Mesodermal cell (in vitro differentiated cells): Measurements from ENCODE around the gene PLEK2. TPM values are rescaled to one million over a fixed set of nuclear protein-coding genes. Genes with fewer than 3 reads are reported as not detected.
"Not testable (repeated sequence)": the region's sequence is repeated elsewhere in the genome, so short reads cannot be mapped to it uniquely, and the experiment has no call there.

Experiments
- H3K27ac ChIP-seq: 2 replicates; pipeline ENCODE4 v1.7.0; 2013; ENCODE audit warnings: mild to moderate bottlenecking, low read depth, low read length, moderate library complexity; ENCODE audit not compliant: severe bottlenecking
- H3K36me3 ChIP-seq: 2 replicates; pipeline ENCODE4 v1.7.1; 2013; ENCODE audit warnings: mild to moderate bottlenecking, low read length, moderate library complexity; ENCODE audit not compliant: control insufficient read depth, insufficient read depth
- H3K4me1 ChIP-seq: one replicate; pipeline ENCODE4 v1.7.1; 2013; ENCODE audit warnings: mild to moderate bottlenecking, low read length; ENCODE audit not compliant: insufficient read depth, control insufficient read depth, poor library complexity, severe bottlenecking
- H3K4me3 ChIP-seq: 2 replicates; pipeline ENCODE4 v1.7.0; 2013; ENCODE audit warnings: low read length, control low read depth, mild to moderate bottlenecking; ENCODE audit not compliant: insufficient read depth, poor library complexity, severe bottlenecking; ENCODE audit errors: extremely low read depth
- H3K9me3 ChIP-seq: 2 replicates; pipeline ENCODE4 v1.7.1; 2013; ENCODE audit warnings: mild to moderate bottlenecking, low read length, moderate library complexity; ENCODE audit not compliant: control insufficient read depth
- WGBS, 2 experiments: methylation state at CpG; one replicate each; pipeline ENCODE4 v1.1.5; 2013; ENCODE audit warnings: missing lambda C conversion rate in 2 of 2; ENCODE audit not compliant: insufficient coverage in 2 of 2; 5-methylcytosine and 5-hydroxymethylcytosine counted together
- polyA plus RNA-seq, 2 experiments: library from polyadenylated mRNA; stranded (reverse); fragments of 50-300 nt; gene quantifications; one replicate each; pipeline ENCODE4 v1.2.3, GENCODE V29; 2013

The PLEK2 gene, protein sequence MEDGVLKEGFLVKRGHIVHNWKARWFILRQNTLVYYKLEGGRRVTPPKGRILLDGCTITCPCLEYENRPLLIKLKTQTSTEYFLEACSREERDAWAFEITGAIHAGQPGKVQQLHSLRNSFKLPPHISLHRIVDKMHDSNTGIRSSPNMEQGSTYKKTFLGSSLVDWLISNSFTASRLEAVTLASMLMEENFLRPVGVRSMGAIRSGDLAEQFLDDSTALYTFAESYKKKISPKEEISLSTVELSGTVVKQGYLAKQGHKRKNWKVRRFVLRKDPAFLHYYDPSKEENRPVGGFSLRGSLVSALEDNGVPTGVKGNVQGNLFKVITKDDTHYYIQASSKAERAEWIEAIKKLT
- 4.3 TPM for polyA plus RNA-seq (2013, experiment 1 of 2)
- polyA plus RNA-seq (2013, experiment 2 of 2), result 2.8 TPM

DNA sequence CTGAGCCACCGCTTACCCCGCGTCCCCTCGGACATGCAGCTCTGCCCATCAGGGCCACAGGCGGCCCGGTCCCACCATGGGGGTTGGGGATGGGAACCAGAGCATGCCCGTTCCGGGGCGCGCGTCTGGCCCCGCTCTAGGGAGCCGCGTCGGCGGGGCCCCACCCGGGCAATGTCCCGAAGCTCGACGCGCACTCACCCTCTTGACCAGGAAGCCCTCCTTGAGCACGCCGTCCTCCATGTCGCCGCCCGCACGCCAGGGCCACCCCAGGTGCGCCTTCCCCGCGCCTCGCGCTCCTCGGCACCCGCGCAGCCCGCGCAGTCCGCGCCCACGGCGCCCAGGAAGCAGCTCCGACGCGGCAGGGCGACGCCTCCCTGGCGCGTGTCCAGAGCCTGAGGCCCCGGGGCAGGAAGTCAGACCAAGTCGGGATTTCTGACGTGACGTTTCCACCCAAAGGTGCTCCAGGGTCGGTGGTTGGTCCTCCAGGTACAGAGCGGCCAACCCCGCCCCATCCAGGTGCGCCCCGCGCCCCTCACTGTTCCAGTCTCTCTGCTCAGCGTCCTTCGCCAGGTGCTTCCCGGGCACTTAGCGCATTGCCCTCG is at the start of gene PLEK2:
PLEK2 (minus strand) TSS at position 346 of the 602 bp plus-strand sequence; CDS start at position 240, 106 bp downstream.
- Histone ChIP-seq H3K36me3 (no peaks in the 10 kb centered on the region), H3K9me3 (no peaks in the 10 kb centered on the region), H3K27ac (no peak within 1 kb of the TSS), H3K4me1 (peaks cover 40% of the 10 kb centered on the region), H3K4me3 (no peak within 1 kb of the TSS)
- WGBS, 2 experiments, result 93 to 97% methylated on average over 49 to 63 of the region's 63 CpGs

DNA sequence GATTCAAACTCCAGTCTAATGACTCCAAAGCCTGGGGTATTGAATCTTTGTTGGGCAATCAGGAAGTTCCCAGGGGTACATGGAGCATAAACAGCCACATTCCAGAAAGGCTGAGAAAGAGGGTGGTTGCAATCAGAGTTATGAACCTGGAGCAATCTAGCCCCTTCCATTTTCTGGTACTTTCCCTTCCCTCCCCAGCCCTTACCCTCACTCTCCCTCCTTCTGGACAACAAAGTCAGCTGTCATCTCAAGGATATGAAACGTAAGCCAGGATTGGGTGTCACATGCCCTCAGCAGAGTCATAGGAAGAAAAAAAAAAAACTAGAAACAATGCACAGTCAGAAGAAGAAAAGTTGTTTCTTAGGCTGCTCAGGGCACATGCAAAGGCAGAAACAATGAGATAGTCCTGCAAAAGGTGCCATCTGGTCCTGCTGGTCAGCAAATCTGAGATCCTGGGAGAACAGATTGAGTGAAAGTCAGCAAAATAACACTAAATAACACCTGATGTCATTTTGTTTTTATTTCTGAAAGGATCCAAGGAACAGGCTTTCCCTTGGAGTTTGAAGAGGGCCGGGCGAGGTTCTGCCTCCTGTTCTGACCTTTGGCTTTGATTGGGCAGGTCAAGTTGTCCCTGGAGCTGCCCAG is 49.5 kb upstream of the PLEK2 start:
- H3K4me1 ChIP-seq, result no peaks in the 10 kb centered on the region
- H3K36me3 ChIP-seq, result no peaks in the 10 kb centered on the region
- H3K27ac ChIP-seq, result no peak overlapping the region
- no peak overlapping the region for H3K4me3 ChIP-seq
- WGBS, 2 experiments, result 84 to 100% methylated on average over 2 of the region's 3 CpGs
- H3K9me3 ChIP-seq, result no peaks in the 10 kb centered on the region

DNA sequence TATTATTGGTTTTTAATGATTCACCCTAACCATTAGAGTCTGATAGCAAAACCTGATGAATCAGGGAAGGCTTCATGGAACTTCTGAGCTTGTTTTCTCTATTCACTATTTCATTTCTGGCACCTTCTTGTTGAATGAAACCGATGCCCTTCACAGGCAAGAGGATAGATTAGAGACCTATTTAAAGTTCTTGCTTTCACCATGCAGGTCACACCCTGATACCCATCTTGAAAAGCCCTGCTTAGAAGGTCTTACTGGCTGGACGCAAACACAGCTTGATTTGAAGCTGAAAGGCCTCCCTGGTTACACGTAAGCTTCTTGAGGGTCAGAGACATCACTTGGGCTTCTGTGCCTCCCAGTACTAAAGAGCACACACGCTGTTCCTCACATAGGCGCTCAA is 47.4 kb upstream of the PLEK2 start:
- H3K4me1 ChIP-seq, result no peaks in the 10 kb centered on the region
- no peak overlapping the region for H3K27ac ChIP-seq
- no peaks in the 10 kb centered on the region for H3K36me3 ChIP-seq
- H3K9me3 ChIP-seq, result no peaks in the 10 kb centered on the region
- no peak overlapping the region for H3K4me3 ChIP-seq
- WGBS, 2 experiments, result 95 to 96% methylated on average over 4 to 5 of the region's 5 CpGs

DNA sequence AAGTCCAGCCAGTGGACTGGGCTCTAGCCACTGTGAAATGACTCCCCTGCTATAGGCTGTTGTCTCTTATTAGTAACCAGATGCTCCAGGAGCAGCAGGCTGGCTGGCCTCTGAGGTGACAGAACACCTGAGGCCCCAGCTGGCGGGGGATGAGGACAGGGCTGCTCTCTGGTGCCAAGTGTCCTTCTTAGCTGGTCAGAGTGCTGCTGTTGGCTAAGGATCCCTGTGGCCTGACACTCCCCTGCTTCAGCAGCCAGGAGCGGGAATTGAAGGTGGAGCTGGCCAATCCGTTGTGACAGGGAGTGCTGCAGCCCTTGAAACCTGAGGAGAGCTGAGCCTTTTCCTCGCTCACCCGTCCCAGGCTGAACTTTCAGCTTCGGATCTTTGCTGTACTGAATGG is 45.8 kb upstream of the PLEK2 start:
- WGBS, 2 experiments, result 28 to 32% methylated on average over 6 of the region's 6 CpGs
- Histone ChIP-seq H3K36me3 (no peaks in the 10 kb centered on the region), H3K4me1 (no peaks in the 10 kb centered on the region)

DNA sequence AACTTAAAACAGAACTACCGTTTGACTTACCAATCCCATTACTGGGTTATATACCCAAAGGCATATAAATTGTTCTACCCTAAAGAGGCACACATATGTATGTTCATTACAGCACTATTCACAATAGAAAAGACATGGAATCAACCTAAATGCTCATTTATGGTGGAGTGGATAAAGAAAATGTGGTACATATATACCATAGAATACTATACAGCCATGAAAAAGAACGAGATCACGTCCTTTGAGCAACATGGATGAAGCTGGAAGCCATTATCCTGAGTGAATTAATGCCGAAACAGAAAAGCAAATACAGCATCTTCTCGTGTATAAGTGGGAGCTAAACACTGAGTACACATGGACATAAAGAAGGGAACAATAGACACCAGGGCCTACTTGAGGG is 44.8 kb upstream of the PLEK2 start:
- no peak overlapping the region for H3K4me3 ChIP-seq
- no peaks in the 10 kb centered on the region for H3K9me3 ChIP-seq
- no peaks in the 10 kb centered on the region for H3K4me1 ChIP-seq
- H3K27ac ChIP-seq, result no peak overlapping the region
- WGBS, 2 experiments, result 89 to 96% methylated on average over 3 to 4 of the region's 5 CpGs
- no peaks in the 10 kb centered on the region for H3K36me3 ChIP-seq

More for the DNA sequence above, 45.8 kb upstream of the PLEK2 start:
- Histone ChIP-seq H3K4me3 (no peak overlapping the region), H3K27ac (no peak overlapping the region), H3K9me3 (no peaks in the 10 kb centered on the region)

DNA sequence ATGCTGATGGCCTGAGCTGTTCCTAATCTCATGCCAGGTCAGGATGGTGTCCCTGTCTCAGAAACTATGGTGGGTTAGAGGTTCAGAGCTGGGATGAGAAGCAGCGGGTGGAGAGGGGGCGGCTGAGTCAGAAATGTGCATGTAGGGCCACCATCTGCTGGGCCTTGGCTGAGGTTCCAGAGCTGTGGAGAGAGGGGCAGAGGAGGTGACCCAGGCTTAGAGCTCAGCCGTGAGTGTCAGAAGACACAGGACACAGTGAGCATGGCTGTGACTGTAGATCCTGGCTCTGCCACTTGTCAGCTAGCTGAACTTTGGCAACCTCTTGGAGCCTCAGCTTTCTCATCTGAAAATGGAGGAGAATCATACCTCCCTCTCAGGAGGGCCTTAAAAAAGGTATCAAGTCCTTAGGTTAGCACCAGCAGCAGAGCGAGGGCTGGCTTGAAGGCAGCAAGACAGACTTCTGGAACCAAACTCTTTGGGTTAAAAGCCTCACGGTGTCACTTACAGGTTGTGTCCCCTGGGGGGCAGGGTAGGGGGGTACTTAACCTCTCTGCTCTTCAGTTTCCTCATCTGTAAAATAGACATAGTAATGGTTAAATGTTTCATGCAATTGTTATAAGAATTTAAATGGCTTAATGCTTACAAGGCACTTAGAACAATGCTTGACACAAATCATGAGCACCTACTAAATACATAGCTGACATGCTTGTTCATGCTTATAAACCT is 41.8 kb upstream of the PLEK2 start:
- Histone ChIP-seq H3K9me3 (peaks cover 12% of the 10 kb centered on the region), H3K27ac (no peak overlapping the region), H3K4me3 (no peak overlapping the region), H3K4me1 (no peaks in the 10 kb centered on the region), H3K36me3 (no peaks in the 10 kb centered on the region)
- WGBS, 2 experiments, result 96 to 100% methylated on average over 2 to 4 of the region's 5 CpGs

DNA sequence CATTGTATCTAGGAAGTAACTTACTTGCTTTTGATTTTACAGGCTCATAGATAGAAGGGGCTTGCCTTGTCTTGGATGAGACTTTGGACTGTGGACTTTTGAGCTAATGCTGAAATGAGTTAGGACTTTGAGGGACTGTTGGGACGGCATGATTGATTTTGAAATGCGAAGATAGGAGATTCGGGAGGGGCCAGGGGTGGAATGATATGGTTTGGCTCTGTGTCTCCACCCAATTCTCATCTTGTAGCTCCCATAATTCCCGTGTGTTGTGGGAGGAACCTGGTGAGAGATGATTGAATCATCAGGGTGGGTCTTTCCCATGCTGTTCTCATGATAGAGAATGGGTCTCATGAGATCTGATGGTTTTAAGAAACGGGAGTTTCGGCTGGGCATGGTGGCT is 39.7 kb upstream of the PLEK2 start:
- not testable (repeated sequence) for H3K4me1 ChIP-seq
- WGBS, 2 experiments, result 100% methylated on average over 5 of the region's 6 CpGs; no CpG with 5 or more reads in 1 of the 2 experiments

DNA sequence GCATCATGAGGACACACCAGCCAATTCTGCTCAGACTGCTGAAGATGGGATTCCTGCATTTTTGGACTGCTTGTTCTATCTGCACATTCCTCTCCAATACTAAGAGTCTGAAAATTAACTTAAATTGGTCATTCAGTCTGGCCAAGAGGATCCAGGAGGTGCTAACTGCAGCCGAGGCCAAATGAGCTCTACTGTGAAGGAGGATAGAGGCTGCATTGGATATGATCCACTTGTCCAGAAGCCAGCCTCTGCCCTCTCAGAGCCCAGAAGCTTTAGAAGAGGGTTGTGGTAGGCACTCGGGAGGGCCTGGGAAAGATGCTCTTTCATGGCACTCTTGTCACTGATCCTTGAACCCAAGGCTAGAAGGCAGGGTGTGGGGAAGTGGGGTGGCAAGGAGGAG is 37.1 kb upstream of the PLEK2 start:
- 86 to 92% methylated on average over 1 to 2 of the region's 2 CpGs for WGBS, 2 experiments
- Histone ChIP-seq H3K4me3 (no peak overlapping the region), H3K4me1 (peaks cover 9% of the 10 kb centered on the region), H3K9me3 (peaks cover 12% of the 10 kb centered on the region), H3K27ac (no peak overlapping the region), H3K36me3 (no peaks in the 10 kb centered on the region)

More for the DNA sequence above, 39.7 kb upstream of the PLEK2 start:
- H3K36me3 ChIP-seq, H3K27ac ChIP-seq, H3K4me3 ChIP-seq: not testable (repeated sequence)
- H3K9me3 ChIP-seq, result peaks cover 12% of the 10 kb centered on the region

DNA sequence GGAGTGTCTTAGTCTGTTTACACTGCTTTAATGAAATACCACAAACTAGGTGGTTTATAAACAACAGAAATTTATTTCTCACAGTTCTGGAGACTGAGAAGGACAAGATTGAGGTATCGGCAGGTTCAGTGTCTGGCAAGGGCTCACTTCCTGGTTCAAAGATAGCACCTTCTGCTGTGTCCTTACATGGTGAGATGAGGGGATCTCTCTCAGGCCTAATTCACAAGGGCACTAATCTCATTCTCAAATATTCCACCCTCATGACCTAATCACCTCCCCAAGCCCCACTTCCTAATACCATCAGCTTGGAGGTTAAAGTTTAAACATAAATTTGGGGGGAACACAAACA is 35.0 kb upstream of the PLEK2 start:
- no CpG with 5 or more reads among the region's 1 CpG for WGBS, 2 experiments
- Histone ChIP-seq H3K9me3 (peaks cover 12% of the 10 kb centered on the region), H3K27ac (no peak overlapping the region), H3K4me1 (peaks cover 13% of the 10 kb centered on the region), H3K36me3 (no peaks in the 10 kb centered on the region), H3K4me3 (no peak overlapping the region)

DNA sequence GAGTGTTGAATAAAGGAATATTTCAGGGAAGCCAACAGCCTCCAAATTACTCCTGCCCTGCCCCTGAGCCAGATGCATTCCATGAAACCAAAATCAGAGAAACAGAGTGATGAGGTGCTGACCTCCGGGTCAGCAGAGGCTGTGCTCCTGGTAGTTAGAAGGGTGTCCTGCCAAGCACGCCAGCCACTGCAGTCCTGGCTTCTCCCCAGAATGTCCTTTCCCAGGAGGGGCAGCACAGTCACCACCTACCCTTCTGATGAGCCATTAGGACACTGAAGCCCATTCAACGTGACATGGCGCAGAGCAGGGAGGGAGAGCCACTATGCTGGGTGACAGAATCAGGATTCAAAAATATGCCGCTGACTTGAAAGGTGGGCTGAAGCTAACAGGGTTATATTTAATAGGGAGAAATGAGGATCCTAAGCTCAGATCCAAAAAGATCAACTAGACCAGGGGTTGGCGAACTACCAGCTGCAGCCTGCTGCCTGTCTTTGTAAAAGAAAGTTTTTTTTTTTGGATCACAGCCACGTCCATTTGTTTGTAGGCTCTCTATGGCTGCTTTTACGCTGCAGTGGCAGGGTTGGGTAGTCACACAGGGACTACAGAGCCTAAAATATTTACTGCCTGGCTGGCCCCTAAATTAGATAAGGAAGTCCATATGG is 34.5 kb upstream of the PLEK2 start:
- peaks cover 12% of the 10 kb centered on the region for H3K9me3 ChIP-seq
- no peaks in the 10 kb centered on the region for H3K36me3 ChIP-seq
- H3K4me1 ChIP-seq, result peaks cover 13% of the 10 kb centered on the region
- WGBS, 2 experiments, result 84 to 88% methylated on average over 6 to 7 of the region's 8 CpGs
- H3K27ac ChIP-seq, result no peak overlapping the region
- no peak overlapping the region for H3K4me3 ChIP-seq
